ENCODE data around the gene ERBIN. TPM values are rescaled to one million over a fixed set of nuclear protein-coding genes. Genes with fewer than 3 reads are reported as not detected.

The ERBIN gene
- total RNA-seq, 4 donors from 2014 or later, result 116 to 218 (median 152) TPM

GRCh38 chr5:65927503-65928321, 1.3 kb downstream of the ERBIN start:
- Histone ChIP-seq H3K9me3 (no peaks in the 10 kb centered on the region), H3K27ac (peak overlapping the region; percentile 96 to 100 (median 98)), H3K27me3 (no peaks in the 10 kb centered on the region), H3K4me1 (peaks cover 0 to 15% (median 6%) of the 10 kb centered on the region in 4 donors), H3K36me3 (no peaks in the 10 kb centered on the region), H3K4me3 (peak overlapping the region; percentile 75 to 99 (median 95))
- DNase-seq, result peak in 1 of 3 donors; percentile 45
- no peak for TF ChIP-seq POLR2A (IDR thresholded peaks at IDR 0.05)
- TF ChIP-seq, protein P1, sequence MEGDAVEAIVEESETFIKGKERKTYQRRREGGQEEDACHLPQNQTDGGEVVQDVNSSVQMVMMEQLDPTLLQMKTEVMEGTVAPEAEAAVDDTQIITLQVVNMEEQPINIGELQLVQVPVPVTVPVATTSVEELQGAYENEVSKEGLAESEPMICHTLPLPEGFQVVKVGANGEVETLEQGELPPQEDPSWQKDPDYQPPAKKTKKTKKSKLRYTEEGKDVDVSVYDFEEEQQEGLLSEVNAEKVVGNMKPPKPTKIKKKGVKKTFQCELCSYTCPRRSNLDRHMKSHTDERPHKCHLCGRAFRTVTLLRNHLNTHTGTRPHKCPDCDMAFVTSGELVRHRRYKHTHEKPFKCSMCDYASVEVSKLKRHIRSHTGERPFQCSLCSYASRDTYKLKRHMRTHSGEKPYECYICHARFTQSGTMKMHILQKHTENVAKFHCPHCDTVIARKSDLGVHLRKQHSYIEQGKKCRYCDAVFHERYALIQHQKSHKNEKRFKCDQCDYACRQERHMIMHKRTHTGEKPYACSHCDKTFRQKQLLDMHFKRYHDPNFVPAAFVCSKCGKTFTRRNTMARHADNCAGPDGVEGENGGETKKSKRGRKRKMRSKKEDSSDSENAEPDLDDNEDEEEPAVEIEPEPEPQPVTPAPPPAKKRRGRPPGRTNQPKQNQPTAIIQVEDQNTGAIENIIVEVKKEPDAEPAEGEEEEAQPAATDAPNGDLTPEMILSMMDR (IDR thresholded peaks at IDR 0.05), result no peak

DNA sequence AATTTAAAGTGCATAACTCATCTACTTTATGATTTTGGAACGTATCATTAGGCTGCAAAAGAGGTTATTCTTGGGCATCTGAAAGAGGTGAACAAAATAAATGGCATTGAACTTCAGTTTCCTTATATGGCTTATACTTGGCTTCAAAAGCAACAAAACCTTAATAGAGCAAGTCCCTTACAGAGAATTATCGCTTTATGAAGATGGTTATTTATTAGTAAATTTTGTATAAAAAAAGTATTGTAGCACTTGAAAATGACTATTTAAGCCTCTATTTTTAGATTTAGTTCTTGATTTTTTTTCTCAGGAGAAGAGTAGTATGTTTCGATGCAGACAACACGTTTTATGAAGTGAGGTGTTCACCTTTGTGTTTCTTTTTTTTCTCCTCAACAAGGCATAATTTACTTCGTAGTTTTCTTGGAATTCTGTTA, 2.0 kb downstream of the ERBIN start:
- no peak for DNase-seq
- peak overlapping the region; percentile 75 to 99 (median 95) for H3K4me3 ChIP-seq
- peaks cover 0 to 15% (median 6%) of the 10 kb centered on the region in 4 donors for H3K4me1 ChIP-seq

DNA sequence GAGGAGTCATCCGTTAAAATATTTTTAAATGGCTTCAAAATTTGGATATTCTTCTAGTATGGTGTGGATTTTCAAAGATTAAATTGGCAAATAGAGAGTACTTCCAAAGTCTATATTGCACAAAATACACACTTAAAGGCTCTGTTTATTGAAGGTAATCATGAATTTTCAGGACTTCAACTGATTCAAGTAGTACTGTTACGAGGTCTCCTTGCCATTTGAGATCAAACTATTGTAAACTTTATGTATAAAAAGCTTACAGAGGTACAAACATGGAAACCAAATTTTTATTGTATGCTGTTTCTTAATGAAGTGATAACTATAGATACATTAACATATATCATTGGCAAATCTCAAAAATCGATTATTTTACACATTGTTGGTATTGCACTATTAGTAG, 2.5 kb downstream of the ERBIN start:
- H3K27ac ChIP-seq, result no peak overlapping the region
- no peaks in the 10 kb centered on the region for H3K27me3 ChIP-seq
- no peaks in the 10 kb centered on the region for H3K9me3 ChIP-seq
- H3K4me1 ChIP-seq, result peaks cover 0 to 15% (median 6%) of the 10 kb centered on the region in 4 donors
- DNase-seq, result no peak
- peak overlapping the region in 2 of 4 donors; percentile 75 to 99 for H3K4me3 ChIP-seq
- no peaks in the 10 kb centered on the region for H3K36me3 ChIP-seq
- TF ChIP-seq, protein P1 (IDR thresholded peaks at IDR 0.05), result no peak
- no peak for TF ChIP-seq POLR2A (IDR thresholded peaks at IDR 0.05)

More for the DNA sequence above, 2.0 kb downstream of the ERBIN start:
- H3K27me3 ChIP-seq, result no peaks in the 10 kb centered on the region
- no peaks in the 10 kb centered on the region for H3K9me3 ChIP-seq
- H3K36me3 ChIP-seq, result no peaks in the 10 kb centered on the region
- H3K27ac ChIP-seq, result peak overlapping the region in 3 of 4 donors; percentile 96 to 99 (median 96)
- TF ChIP-seq, protein P1 (IDR thresholded peaks at IDR 0.05), result no peak
- TF ChIP-seq POLR2A (IDR thresholded peaks at IDR 0.05), result no peak

DNA sequence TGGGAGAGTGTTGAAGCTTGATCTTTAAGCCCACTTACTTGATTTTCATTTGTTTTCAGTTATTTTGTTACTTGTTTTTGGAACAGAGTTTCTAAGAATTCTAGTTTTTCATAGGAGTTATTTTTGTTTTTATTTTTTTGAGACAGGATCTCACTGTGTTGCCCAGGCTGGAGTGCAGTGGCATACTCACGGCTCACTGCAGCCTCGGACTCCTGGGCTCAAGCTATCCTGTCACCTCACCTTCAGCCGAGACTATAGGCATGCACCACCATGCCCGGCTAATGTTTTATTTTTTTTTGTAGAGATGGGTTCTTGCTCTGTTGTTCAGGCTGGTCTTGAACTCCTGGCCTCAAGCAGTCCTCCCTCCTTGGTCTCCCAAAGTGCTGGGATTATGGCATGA, 6.3 kb downstream of the ERBIN start:
- TF ChIP-seq POLR2A (IDR thresholded peaks at IDR 0.05), result no peak
- TF ChIP-seq, protein P1 (IDR thresholded peaks at IDR 0.05), result no peak
- H3K4me1 ChIP-seq, result peaks cover 0 to 19% (median 7%) of the 10 kb centered on the region in 4 donors
- no peaks in the 10 kb centered on the region for H3K9me3 ChIP-seq
- no peaks in the 10 kb centered on the region for H3K36me3 ChIP-seq
- H3K27me3 ChIP-seq, result no peaks in the 10 kb centered on the region
- DNase-seq, result no peak
- no peak overlapping the region for H3K27ac ChIP-seq
- H3K4me3 ChIP-seq, result no peak overlapping the region

GRCh38 chr5:65933295-65933694, 6.9 kb downstream of the ERBIN start:
- no peaks in the 10 kb centered on the region for H3K36me3 ChIP-seq
- peaks cover 0 to 18% (median 7%) of the 10 kb centered on the region in 4 donors for H3K4me1 ChIP-seq
- no peak overlapping the region for H3K27ac ChIP-seq
- H3K27me3 ChIP-seq, result no peaks in the 10 kb centered on the region
- no peaks in the 10 kb centered on the region for H3K9me3 ChIP-seq
- DNase-seq, result no peak
- TF ChIP-seq, protein P1 (IDR thresholded peaks at IDR 0.05), result no peak
- no peak for TF ChIP-seq POLR2A (IDR thresholded peaks at IDR 0.05)
- H3K4me3 ChIP-seq, result no peak overlapping the region

All from Peyer's patch (tissue), 4 donors.